T-helper 1 cell treated with Interleukin-12 subunit alpha and Interleukin-12 subunit beta and Interleukin-4 antibody, amounts not matched to agents 30 ng/mL and 1 ng/mL, for 36 hours (primary cell): ENCODE results near the gene CLEC18A. TPM values are rescaled to one million over a fixed set of nuclear protein-coding genes. Genes with fewer than 3 reads are reported as not detected.
"Not testable (repeated sequence)": the region's sequence is repeated elsewhere in the genome, so short reads cannot be mapped to it uniquely, and the experiment has no call there.

Experiments used
- intact Hi-C: fragments of 100-400 bp; cut with micrococcal nuclease; formaldehyde crosslinking; loops from one replicate; pipeline ENCODE4 v1.15.1; 2024
- total RNA-seq: library from RNA; stranded (reverse); gene quantifications from 2 replicates; pipeline ENCODE4 v1.2.3, GENCODE V29; 2022

CLEC18A gene
- total RNA-seq, 1 donor from 2014 or later = 1.5 TPM

DNA sequence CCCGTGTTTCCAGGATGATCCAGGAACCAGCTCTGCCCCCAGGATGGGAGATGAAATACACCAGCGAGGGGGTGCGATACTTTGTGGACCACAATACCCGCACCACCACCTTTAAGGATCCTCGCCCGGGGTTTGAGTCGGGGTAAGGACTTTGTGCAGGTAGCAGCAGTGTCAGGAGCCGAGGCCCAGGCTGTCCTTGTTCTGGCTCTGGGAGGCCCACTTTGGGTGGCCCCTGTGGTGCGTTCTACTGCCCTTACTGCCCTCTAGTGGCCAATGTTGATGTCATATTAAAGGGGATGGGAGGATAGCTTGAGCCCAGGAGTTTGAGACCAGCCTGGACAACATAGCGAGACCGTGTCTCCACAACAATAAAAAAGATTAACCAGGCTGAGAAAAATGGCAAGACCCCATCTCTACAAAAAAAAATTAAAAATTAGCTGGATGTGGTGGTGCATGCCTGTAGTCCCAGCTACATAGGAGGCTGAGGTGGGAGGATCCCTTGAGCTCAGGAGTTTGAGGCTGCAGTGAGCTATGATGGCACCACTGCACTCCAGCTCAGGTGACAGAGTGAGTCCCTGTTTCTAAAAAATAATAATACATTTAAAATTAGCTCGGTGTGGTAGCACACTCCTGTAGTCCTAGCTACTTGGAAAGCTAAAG lies 20.9 kb upstream of the CLEC18A start:
- intact Hi-C loops = loop anchor here (1.0 kb wide), 2 partner anchors 221 to 534 kb away; no protein-coding TSS in a partner anchor

- intact Hi-C loops = no loop called here
Observed at GRCh38 chr16:69931631-69932030, 19.5 kb upstream of the CLEC18A start.

DNA sequence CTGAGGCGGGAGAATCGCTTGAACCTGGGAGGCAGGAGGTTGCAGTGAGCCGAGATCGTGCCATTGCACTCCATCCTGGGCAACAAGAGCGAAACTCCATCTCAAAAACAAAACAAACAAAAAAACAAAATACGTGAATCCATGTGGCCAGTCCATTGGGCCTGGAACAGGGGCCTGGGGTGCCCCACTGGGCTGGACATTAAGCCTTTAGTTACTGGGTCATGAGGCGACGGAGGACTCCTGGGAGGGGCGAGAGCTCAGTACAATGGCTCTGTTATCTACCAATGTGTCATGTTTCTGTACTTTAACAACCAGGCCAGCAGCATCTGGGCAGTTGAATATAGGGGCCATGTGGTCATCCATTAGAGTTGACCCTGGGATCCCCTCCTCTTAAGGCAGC lies 18.9 kb upstream of the CLEC18A start:
- intact Hi-C loops = no loop called here

- intact Hi-C loops = no loop called here
Observed at GRCh38 chr16:69932691-69933392, 18.3 kb upstream of the CLEC18A start.

DNA sequence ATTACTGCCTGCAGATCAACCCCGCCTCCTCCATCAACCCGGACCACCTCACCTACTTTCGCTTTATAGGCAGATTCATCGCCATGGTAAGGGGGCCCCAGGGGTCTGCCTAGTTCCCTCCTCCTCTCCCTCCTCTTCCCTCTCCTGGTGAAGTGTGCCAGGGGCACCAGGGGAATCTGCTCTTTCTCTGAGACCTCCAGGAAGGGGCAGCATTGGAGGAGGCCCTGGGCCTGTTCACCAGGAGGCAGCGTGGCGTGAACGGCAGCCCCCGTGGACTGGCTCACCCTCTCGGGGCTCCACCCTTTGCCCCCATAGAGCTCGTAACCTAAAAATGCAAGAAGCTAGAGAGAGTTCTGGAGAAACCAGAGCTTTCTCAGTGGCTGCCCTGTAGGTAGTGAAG lies 17.1 kb upstream of the CLEC18A start:
- intact Hi-C loops = no loop called here

- intact Hi-C loops = no loop called here
Observed at GRCh38 chr16:69934751-69935150, 16.4 kb upstream of the CLEC18A start.

- intact Hi-C loops = no loop called here
Observed at GRCh38 chr16:69935278-69935711, 15.8 kb upstream of the CLEC18A start.

- intact Hi-C loops = no loop called here
Observed at GRCh38 chr16:69935740-69936139, 15.4 kb upstream of the CLEC18A start.

- intact Hi-C loops = no loop called here
Observed at GRCh38 chr16:69936252-69936651, 14.9 kb upstream of the CLEC18A start.

- intact Hi-C loops = no loop called here
Observed at GRCh38 chr16:69936751-69937211, 14.4 kb upstream of the CLEC18A start.

GRCh38 chr16:69937465-69937951 lies 13.6 kb upstream of the CLEC18A start:
- intact Hi-C loops = no loop called here

DNA sequence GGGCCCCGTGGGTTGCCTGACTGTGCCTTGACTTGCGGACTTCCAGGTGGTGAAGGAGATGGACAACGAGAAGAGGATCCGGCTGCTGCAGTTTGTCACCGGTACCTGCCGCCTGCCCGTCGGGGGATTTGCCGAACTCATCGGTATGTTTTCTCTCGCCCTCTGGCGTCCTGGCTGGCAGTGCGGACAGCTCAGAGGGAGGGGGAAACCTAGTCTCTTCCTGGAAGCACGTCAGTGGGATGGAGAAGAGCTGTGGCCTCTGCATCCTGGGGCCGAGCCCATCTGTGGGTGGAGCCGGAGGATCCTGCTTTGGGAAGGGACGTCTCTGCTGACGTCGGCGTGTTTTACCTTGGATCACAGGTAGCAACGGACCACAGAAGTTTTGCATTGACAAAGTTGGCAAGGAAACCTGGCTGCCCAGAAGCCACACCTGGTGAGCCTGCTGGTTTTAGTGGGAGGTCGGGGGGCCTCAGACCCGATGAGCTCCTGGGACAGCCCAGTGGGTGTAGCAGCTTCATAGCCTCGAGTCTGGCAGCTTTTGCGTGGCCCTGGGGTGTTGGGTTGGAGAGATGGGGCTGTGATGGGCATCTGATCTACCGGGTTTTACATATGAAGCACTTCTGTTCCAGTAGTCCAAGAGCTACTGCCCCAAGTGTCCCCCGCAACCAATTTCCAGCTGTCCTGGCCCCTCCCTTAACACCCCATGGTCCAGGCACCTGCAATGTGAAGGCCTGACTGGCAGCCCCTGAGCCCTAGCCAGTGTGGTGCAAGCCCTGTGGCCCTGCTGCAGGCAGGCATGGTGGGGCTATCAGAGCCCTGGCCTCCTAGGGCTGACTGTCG lies 11.9 kb upstream of the CLEC18A start:
- intact Hi-C loops = no loop called here

GRCh38 chr16:69939821-69940585 lies 11.1 kb upstream of the CLEC18A start:
- intact Hi-C loops = no loop called here

- intact Hi-C loops = no loop called here
Observed at GRCh38 chr16:69940676-69941075, 10.5 kb upstream of the CLEC18A start.

DNA sequence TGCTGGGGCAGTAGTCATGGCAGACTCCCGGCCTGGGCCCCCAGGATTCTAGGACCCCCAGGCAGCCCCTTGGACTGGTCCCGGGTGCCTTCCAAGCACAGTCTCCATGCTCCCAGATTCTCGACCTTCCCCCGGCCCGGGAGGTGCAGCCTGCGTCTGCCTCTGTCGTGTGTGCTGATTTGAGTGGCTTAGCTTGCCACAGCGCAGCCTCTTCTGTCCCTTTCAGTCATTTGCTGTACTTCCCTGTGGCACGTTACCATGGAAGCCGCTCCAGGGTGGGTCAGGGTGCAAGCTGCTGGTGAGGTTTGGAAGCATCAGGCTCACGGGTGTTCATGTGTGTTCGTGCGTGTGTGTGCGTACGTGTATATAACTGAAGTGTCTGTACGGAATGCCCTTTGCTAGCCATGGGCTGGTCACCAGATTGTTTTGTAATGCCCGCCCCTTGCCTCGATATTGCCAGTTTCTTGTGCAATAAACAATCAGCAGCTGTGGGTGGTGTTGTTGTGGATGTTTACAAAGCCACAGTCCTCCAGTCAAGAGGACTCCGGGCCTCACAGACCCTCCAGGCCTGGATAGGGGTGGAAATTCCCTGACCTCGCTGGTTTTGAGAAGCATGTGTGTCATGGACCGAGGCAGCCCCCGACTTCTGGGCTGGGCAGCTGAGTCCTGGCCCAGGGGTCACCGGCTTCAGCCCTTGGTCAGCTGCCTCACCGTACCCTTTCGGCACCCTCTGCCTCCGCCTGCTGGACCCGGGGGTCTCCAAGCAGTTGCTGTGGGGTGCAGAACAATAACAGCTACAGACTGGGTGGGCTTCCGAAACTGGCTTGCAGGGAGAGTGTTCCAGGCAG lies 9.7 kb upstream of the CLEC18A start:
- intact Hi-C loops = no loop called here

DNA sequence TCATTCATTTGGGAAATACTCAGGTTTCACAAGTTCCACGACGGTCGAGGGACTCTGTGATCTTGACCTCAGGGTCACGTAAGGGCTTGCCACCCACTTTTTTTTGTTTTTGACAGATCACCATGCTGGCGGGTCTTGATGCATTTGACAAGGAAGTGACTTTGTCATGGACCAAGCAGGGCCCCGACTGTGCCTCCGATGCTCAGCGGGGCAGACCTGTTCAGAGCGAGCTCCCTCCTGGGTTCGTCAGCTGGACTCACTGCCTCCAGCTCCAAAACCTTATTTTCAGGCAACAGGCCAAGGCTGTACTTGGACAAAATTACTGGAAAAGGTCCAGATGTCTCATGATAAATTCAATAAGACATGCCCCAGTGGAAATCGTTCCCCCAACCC lies 9.0 kb upstream of the CLEC18A start:
- intact Hi-C loops = no loop called here

DNA sequence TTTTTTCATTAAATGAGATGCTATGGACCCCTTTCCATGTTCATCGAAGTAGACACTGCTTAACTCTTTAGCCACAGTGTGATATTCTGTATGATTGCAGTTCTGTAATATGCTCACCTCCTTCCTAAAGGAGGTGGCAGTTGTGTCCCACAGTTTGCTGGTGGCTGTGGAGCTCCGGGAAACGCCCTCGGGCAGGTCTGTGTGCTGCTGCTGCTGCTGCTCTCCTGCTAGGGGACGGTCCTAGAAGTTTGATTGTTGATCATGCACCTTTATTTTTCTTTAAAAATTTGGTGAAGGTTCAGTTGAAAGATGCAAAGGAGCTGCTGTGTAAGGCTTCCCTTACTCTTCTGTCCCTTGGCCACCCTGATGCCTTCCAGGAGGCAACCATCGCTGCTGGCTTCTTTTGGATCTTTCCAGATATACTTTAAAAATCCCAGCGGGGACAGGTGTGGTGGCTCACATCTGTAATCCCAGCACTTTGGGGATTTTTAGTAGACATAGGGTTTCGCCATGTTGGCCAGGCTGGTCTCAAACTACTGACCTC lies 8.4 kb upstream of the CLEC18A start:
- intact Hi-C loops = no loop called here

GRCh38 chr16:69943241-69944036 lies 7.7 kb upstream of the CLEC18A start:
- intact Hi-C loops = not testable (repeated sequence)

DNA sequence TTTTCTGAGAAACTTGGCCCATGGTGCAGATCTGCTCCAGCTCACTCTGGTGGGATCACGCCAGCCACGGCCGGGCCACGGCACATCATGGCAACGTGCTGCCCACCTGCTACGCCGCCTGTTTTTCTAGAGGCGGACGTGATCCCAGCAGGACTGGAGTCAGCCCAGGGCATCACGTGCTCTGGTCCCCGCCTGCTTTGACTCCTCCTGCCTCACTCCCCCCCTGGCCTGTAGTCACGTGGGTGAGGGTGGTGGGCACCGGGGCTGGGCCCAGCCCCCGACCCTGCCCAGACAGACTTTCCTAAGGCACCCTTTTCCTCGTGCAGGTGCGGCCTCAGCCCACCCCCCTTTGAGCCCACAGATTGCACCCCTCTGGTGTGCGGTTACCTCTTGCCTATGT lies 723 bp upstream of the CLEC18A start:
- intact Hi-C loops = not testable (repeated sequence)
